Fibroblast of lung (primary cell): ENCODE results near the gene SLC66A2. TPM values are rescaled to one million over a fixed set of nuclear protein-coding genes. Genes with fewer than 3 reads are reported as not detected.

ENCODE experiments used
- DNase-seq, 2 donors: peaks; one replicate each; pipeline versions ENCODE4 v3.0.0 to v3.0.0-alpha.2; 2010; ENCODE audit warnings: low read depth in 2 of 2
- H2AFZ ChIP-seq: 2 replicates; pipeline ENCODE4 v1.5.1; 2012; ENCODE audit warnings: low read length, control low read depth, inconsistent platforms
- H3K27ac ChIP-seq: 2 replicates; pipeline ENCODE4 v1.5.1; 2011; ENCODE audit warnings: low read length, control low read depth; ENCODE audit not compliant: insufficient read depth
- H3K27me3 ChIP-seq: 2 replicates; pipeline ENCODE4 v1.5.1; 2011; ENCODE audit warnings: mild to moderate bottlenecking, low read length; ENCODE audit not compliant: control insufficient read depth, insufficient read depth
- H3K36me3 ChIP-seq: 2 replicates; pipeline ENCODE4 v1.5.1; 2011; ENCODE audit warnings: low read length; ENCODE audit not compliant: control insufficient read depth, insufficient read depth
- H3K4me1 ChIP-seq: 2 replicates; pipeline ENCODE4 v1.5.1; 2011; ENCODE audit warnings: low read length; ENCODE audit not compliant: control insufficient read depth, insufficient read depth; ENCODE audit errors: extremely low read depth
- H3K4me2 ChIP-seq: 2 replicates; pipeline ENCODE4 v1.5.1; 2011; ENCODE audit warnings: low read length, control low read depth; ENCODE audit not compliant: insufficient read depth; ENCODE audit errors: extremely low read depth
- H3K4me3 ChIP-seq, 4 experiments: fragments of 200-600 bp in 1 of 4; sonication (generic) in 1 of 4; replicated peaks in 1 of 4; 2 replicates each; pipeline ENCODE4 v1.5.1; 2011 to 2016; ENCODE audit warnings: low read length in 4 of 4, low read depth in 3 of 4, mild to moderate bottlenecking in 3 of 4, control low read depth in 2 of 4, inconsistent platforms in 1 of 4, mixed read lengths in 1 of 4; ENCODE audit not compliant: insufficient read depth in 1 of 4; ENCODE audit errors: control extremely low read depth in 1 of 4
- H3K79me2 ChIP-seq: 2 replicates; pipeline ENCODE4 v1.5.1; 2012; ENCODE audit warnings: mild to moderate bottlenecking, low read length, inconsistent platforms; ENCODE audit not compliant: control insufficient read depth, insufficient read depth
- H3K9ac ChIP-seq: 2 replicates; pipeline ENCODE4 v1.5.1; 2011; ENCODE audit warnings: mild to moderate bottlenecking, low read length, control low read depth; ENCODE audit not compliant: insufficient read depth
- H3K9me3 ChIP-seq: 2 replicates; pipeline ENCODE4 v1.5.1; 2012; ENCODE audit warnings: low read depth, low read length; ENCODE audit not compliant: control insufficient read depth, insufficient read depth
- H4K20me1 ChIP-seq: 2 replicates; pipeline ENCODE4 v1.5.1; 2011; ENCODE audit warnings: low read length; ENCODE audit not compliant: control insufficient read depth, insufficient read depth; ENCODE audit errors: extremely low read depth
- CTCF ChIP-seq, 2 donors: IDR thresholded peaks in 1 of 2; conservative IDR thresholded peaks in 1 of 2; 1 replicate in 1 of 2; 2 replicates in 1 of 2; pipeline ENCODE4 v1.5.1; 2011 to 2012; ENCODE audit warnings: low read length in 2 of 2, control low read depth in 1 of 2, inconsistent platforms in 1 of 2, low read depth in 1 of 2, mild to moderate bottlenecking in 1 of 2
- EZH2 ChIP-seq: IDR thresholded peaks from 2 replicates; pipeline ENCODE4 v1.5.1; 2012; ENCODE audit warnings: low read length, control low read depth, mild to moderate bottlenecking; ENCODE audit errors: missing control alignments
- polyA plus RNA-seq, 2 donors: library from polyadenylated mRNA; depleted of rRNA in 1 of 2; stranded (reverse) in 1 of 2; unstranded in 1 of 2; fragments of >200 nt; gene quantifications; 2 replicates each; pipeline ENCODE4 v1.2.1, GENCODE V29; 2011 to 2012; ENCODE audit warnings: missing spikeins in 1 of 2
- total RNA-seq: library from RNA; depleted of rRNA; stranded (reverse); fragments of >200 nt; gene quantifications from 2 replicates; pipeline ENCODE4 v1.2.1, GENCODE V29; 2014

The SLC66A2 gene
- total and polyA plus RNA-seq, 2 donors (not counting 1 experiment from before 2014, with no cell fraction given) = 13.2 to 46.1 TPM

GRCh38 chr18:79862562-79862961, 88.9 kb downstream of the SLC66A2 start:
- no peaks in the 10 kb centered on the region for H3K9me3 ChIP-seq
- H3K27ac ChIP-seq = no peak overlapping the region
- no peak overlapping the region for H3K4me3 ChIP-seq
- no peak overlapping the region for H3K9ac ChIP-seq
- H3K79me2 ChIP-seq = no peaks in the 10 kb centered on the region
- H3K36me3 ChIP-seq = no peaks in the 10 kb centered on the region
- no peak overlapping the region for H2AFZ ChIP-seq
- no peak for DNase-seq
- no peak overlapping the region for H3K4me2 ChIP-seq
- H4K20me1 ChIP-seq = no peaks in the 10 kb centered on the region
- TF ChIP-seq EZH2 (no peak), CTCF (conservative IDR thresholded peaks at IDR 0.05 in 1 of 2, IDR thresholded peaks at IDR 0.05 in 1 of 2; ENCODE audit: low read depth in 1 of 2, low read length in 2 of 2) (no peak)
- H3K4me1 ChIP-seq = no peaks in the 10 kb centered on the region
- H3K27me3 ChIP-seq = no peaks in the 10 kb centered on the region

- Histone ChIP-seq H3K4me3 (no peak overlapping the region), H3K9me3 (no peaks in the 10 kb centered on the region), H3K4me1 (peaks cover 2% of the 10 kb centered on the region), H3K36me3 (no peaks in the 10 kb centered on the region), H3K4me2 (no peak overlapping the region), H3K27ac (no peak overlapping the region), H3K27me3 (no peaks in the 10 kb centered on the region), H3K79me2 (no peaks in the 10 kb centered on the region), H3K9ac (no peak overlapping the region), H4K20me1 (no peaks in the 10 kb centered on the region), H2AFZ (no peak overlapping the region)
- no peak for TF ChIP-seq CTCF (conservative IDR thresholded peaks at IDR 0.05 in 1 of 2, IDR thresholded peaks at IDR 0.05 in 1 of 2; ENCODE audit: low read depth in 1 of 2, low read length in 2 of 2)
- TF ChIP-seq EZH2 = no peak
- DNase-seq = no peak
Measured at GRCh38 chr18:79861687-79862086, 89.8 kb downstream of the SLC66A2 start.

DNA sequence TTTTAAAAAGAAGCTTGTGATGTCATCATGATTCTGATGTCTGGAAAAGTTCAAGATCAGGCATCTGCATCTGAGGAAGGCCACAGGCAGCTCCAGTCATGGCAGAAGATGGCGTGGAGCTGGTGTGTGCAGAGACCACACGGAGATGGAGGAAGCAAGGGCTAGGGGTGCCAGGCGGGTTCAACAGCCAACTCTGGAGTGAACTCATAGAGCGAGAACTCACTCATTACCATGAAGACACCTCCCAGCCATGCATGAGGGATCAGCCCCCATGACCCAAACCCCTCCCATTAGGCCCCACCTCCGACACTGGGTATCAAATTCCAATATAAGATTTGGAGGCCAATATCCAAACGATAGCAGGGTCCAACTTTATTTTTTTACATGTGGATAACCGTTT, 92.1 kb downstream of the SLC66A2 start:
- Histone ChIP-seq H3K9ac (no peak overlapping the region), H3K27ac (no peak overlapping the region), H3K27me3 (no peaks in the 10 kb centered on the region), H3K79me2 (no peaks in the 10 kb centered on the region), H3K36me3 (no peaks in the 10 kb centered on the region), H3K4me1 (peaks cover 2% of the 10 kb centered on the region), H3K4me2 (no peak overlapping the region), H3K9me3 (no peaks in the 10 kb centered on the region), H3K4me3 (no peak overlapping the region), H2AFZ (no peak overlapping the region), H4K20me1 (no peaks in the 10 kb centered on the region)
- DNase-seq = no peak
- TF ChIP-seq EZH2 (no peak), CTCF (conservative IDR thresholded peaks at IDR 0.05 in 1 of 2, IDR thresholded peaks at IDR 0.05 in 1 of 2; ENCODE audit: low read depth in 1 of 2, low read length in 2 of 2) (no peak)
